Superior temporal gyrus (tissue), 1 donor: ENCODE data around the gene IL17RC.

Source experiments
- DNase-seq: peaks from one replicate; pipeline ENCODE4 v3.0.0-alpha.2; 2016; ENCODE audit errors: extremely low spot score

The IL17RC gene

GRCh38 chr3:9946112-9947024, 29.5 kb downstream of the IL17RC start:
- DNase-seq, result peak; percentile 79

- peak; percentile 46 for DNase-seq
These were observed 30.4 kb downstream of the IL17RC start for GRCh38 chr3:9947025-9947995.

GRCh38 chr3:9948586-9948985, 31.7 kb downstream of the IL17RC start:
- DNase-seq, result no peak

DNA sequence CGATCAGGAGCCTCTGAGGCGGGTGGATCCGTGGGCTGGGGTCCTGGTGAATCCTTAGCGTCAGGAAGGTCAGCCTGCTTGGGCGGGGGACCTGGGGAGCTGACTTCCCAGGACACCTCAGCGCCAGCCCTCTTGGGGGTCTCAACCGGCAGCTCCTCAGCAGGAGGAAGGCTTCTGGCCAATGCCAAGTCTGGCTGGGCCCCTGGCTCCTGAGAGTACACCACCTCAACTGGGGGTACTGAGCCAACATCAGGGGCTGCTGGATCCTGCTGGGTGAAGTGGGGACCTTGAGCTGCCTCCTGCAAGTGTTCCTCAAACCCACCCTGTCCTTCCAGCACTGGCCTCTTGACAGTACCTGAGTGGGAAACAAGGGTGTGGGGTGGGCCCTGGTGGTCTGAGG, 32.2 kb downstream of the IL17RC start:
- DNase-seq, result no peak

- no peak for DNase-seq
These were observed 32.7 kb downstream of the IL17RC start for GRCh38 chr3:9949626-9950025.

DNA sequence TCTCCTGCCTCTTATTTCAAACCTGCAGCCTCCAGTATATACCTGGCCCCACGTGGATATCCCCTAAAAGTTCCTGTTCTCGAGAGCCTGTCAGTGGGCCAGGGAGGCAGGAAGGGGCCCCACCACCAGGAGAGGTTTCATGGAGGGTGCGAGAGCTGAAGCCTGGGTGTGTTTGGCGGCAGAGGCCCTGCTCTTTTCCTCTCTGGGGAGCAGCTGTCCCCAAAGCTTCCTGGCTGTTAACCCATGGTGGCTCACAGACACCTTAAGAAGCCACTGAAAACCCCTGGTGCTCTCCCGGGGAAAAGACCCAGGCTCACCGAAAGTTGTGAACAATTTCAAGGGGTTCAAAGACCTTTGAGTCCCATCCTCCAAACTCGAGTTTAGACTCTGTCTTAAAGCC, 34.2 kb downstream of the IL17RC start:
- no peak for DNase-seq

DNA sequence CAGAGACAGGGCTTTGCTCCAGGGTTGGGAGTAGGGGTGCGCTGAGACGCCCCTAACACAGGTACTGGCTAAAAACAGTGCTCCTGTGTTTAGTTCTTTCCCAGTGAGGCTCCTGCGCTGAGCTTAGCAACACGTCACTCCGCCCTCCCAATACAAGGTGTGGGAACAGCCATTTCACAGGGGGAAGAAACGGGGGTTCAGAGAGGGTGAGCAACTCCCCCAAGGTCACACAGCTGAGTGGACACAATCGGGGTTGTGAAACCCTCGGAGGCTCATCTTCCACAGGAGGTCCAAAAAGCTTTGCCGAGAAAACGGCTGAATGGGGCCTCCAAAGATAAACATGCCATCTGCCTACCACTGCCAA, 34.7 kb downstream of the IL17RC start:
- peak; percentile 24 for DNase-seq

- DNase-seq, result peak; percentile 49
These were observed 35.3 kb downstream of the IL17RC start, which contains the start of gene PRRT3 for GRCh38 chr3:9951962-9952805. PRRT3 (minus strand) TSS chr3:9952408; CDS start chr3:9950115, 2,293 bp downstream.

- no peak for DNase-seq
These were observed 38.2 kb downstream of the IL17RC start for GRCh38 chr3:9955067-9955502.

- DNase-seq, result no peak
These were observed 38.9 kb downstream of the IL17RC start for GRCh38 chr3:9955611-9956352.

DNA sequence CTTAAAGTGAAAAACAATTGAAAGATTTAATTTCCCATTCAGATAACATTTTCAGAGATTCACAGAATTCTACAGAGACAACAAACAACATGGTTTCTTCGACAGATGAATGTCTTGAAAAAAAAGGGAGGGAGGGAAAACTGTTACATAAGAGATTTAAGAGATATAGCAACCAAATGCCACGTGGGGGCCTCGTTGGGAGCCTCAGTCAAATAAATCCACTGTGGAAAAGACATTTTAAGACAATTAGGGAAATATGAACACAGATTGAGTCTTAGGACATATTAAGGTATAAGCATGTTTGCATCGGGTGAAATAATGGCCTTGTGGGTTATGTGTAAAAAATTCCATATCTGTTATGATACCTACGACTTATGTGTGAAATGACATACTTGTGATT, 40.3 kb downstream of the IL17RC start:
- DNase-seq, result peak; percentile 55

GRCh38 chr3:9965200-9965875, 48.4 kb downstream of the IL17RC start:
- no peak for DNase-seq

DNA sequence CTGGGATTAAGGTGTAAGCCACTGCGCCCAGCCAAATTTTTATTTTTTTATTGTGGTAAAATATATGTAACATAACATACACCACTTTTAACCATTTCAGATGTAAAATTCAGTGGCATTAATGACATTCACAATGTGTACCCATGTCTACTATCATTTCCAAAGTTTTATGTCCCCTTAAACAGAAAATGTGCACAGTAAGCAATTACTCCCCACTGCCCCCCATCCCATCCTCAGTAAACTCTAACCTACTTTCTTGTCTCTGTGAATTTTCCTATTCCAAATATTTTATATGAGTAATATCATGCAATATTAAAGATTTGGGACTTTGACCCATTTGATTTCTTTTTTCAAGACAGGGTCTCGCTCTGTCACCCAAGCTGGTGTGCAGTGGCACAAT, 49.9 kb downstream of the IL17RC start:
- DNase-seq, result no peak

- no peak for DNase-seq
These were observed 52.7 kb downstream of the IL17RC start for GRCh38 chr3:9969632-9970019.

- DNase-seq, result no peak
These were observed 53.2 kb downstream of the IL17RC start for GRCh38 chr3:9970020-9970652.

GRCh38 chr3:9976721-9977709, 60.1 kb downstream of the IL17RC start:
- DNase-seq, result peak; percentile 24

GRCh38 chr3:9978710-9979305, 61.9 kb downstream of the IL17RC start:
- no peak for DNase-seq

- no peak for DNase-seq
These were observed 63.4 kb downstream of the IL17RC start for GRCh38 chr3:9980251-9980650.
